ENCODE measurements around the gene CDCA4.

DNA sequence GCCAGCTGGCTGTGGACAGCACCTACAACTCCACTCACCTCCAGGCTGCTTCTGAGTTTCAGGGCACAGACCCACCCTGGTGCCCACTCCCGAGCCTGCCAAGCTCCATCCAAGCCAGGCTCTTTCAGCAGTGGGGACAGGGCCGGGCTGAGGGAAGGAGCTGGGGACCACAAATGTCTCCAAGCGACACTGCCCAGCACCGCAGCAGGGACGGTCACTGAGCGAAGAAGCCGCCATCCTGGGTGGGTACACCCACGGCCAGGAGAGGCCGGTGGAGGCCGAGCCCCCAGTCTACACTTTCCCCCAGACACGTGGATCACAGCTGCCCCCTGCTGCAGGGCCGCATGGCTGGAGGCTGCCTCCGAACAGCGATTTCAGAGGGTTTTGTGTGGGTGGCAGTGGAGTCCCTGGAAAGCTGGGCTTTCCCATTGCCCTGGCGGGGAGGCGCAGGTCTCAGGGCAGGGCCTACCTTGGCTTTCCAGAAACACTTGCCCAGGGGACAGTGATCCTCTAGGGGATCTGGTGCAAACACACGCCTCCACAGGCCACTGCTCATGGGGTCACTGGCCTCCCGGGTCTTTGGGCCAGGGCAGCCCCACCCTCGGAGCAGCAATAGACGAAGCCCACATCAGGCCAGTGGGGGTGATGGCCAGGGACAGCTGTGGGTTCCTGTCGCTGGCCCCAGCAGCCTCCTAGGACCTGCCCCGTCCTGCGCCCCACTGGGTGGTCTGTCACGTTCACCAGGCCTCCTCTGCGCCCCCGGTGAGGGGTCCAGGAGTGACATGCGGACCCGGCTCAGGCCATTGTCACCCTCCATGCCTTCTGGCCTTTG is 45.6 kb upstream of the CDCA4 start:
- TF ChIP-seq, protein P1, sequence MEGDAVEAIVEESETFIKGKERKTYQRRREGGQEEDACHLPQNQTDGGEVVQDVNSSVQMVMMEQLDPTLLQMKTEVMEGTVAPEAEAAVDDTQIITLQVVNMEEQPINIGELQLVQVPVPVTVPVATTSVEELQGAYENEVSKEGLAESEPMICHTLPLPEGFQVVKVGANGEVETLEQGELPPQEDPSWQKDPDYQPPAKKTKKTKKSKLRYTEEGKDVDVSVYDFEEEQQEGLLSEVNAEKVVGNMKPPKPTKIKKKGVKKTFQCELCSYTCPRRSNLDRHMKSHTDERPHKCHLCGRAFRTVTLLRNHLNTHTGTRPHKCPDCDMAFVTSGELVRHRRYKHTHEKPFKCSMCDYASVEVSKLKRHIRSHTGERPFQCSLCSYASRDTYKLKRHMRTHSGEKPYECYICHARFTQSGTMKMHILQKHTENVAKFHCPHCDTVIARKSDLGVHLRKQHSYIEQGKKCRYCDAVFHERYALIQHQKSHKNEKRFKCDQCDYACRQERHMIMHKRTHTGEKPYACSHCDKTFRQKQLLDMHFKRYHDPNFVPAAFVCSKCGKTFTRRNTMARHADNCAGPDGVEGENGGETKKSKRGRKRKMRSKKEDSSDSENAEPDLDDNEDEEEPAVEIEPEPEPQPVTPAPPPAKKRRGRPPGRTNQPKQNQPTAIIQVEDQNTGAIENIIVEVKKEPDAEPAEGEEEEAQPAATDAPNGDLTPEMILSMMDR (IDR thresholded peaks at IDR 0.05; ENCODE audit: poor library complexity, severe bottlenecking): no peak
- no peak for TF ChIP-seq EZH2 (IDR thresholded peaks at IDR 0.05; ENCODE audit: borderline replicate concordance, insufficient read depth, low read length, poor library complexity, severe bottlenecking)
- TF ChIP-seq SMC3 (conservative IDR thresholded peaks at IDR 0.05; ENCODE audit: poor library complexity): no peak
- TF ChIP-seq TAF1 (IDR thresholded peaks at IDR 0.05; ENCODE audit: low read depth): no peak
- TF ChIP-seq, protein P2, sequence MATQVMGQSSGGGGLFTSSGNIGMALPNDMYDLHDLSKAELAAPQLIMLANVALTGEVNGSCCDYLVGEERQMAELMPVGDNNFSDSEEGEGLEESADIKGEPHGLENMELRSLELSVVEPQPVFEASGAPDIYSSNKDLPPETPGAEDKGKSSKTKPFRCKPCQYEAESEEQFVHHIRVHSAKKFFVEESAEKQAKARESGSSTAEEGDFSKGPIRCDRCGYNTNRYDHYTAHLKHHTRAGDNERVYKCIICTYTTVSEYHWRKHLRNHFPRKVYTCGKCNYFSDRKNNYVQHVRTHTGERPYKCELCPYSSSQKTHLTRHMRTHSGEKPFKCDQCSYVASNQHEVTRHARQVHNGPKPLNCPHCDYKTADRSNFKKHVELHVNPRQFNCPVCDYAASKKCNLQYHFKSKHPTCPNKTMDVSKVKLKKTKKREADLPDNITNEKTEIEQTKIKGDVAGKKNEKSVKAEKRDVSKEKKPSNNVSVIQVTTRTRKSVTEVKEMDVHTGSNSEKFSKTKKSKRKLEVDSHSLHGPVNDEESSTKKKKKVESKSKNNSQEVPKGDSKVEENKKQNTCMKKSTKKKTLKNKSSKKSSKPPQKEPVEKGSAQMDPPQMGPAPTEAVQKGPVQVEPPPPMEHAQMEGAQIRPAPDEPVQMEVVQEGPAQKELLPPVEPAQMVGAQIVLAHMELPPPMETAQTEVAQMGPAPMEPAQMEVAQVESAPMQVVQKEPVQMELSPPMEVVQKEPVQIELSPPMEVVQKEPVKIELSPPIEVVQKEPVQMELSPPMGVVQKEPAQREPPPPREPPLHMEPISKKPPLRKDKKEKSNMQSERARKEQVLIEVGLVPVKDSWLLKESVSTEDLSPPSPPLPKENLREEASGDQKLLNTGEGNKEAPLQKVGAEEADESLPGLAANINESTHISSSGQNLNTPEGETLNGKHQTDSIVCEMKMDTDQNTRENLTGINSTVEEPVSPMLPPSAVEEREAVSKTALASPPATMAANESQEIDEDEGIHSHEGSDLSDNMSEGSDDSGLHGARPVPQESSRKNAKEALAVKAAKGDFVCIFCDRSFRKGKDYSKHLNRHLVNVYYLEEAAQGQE (IDR thresholded peaks at IDR 0.05; ENCODE audit: borderline replicate concordance): no peak
- no peak for TF ChIP-seq RAD21 (conservative IDR thresholded peaks at IDR 0.05)
- TF ChIP-seq EP300 (conservative IDR thresholded peaks at IDR 0.05; ENCODE audit: poor library complexity, severe bottlenecking): no peak
- no peak for TF ChIP-seq POLR2AphosphoS5 (IDR thresholded peaks at IDR 0.05)

All from neural cell (in vitro differentiated cells).